ENCODE measurements around the gene AP1M2.
"Not testable (repeated sequence)": the region's sequence is repeated elsewhere in the genome, so short reads cannot be mapped to it uniquely, and the experiment has no call there.

GRCh38 chr19:10539016-10539415 is 48.1 kb downstream of the AP1M2 start:
- not testable (repeated sequence) for TF ChIP-seq CTCF, POLR2A (IDR thresholded peaks at IDR 0.05)

Measured in esophagus squamous epithelium (tissue), 4 donors.